ENCODE data around the gene LASP1. TPM values are rescaled to one million over a fixed set of nuclear protein-coding genes. Genes with fewer than 3 reads are reported as not detected.

The LASP1 gene
- total RNA-seq, 2 experiments from 2014 or later = 48.6 to 110 TPM

DNA sequence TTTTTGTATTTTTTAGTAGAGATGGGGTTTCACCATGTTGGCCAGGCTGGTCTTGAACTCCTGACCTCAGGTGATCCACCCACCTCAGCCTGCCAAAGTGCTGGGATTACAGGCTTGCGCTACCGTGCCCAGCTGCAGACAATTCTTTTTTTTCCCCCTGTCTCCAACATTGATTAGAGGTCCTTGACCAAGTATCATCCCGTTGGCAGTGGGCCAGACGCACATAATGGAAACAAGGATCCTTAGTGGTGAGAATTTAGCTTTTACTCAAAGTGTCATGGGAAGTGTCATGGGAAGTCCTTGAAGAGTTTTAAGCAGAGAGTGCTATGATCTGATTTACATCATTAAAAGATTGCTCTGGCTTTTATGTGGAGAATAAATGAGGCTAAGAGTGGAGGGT, 99.4 kb downstream of the LASP1 start:
- Histone ChIP-seq H3K4me2 (ENCODE audit: low read length) (no peak overlapping the region), H3K27ac (ENCODE audit: low read depth, low read length, poor library complexity, severe bottlenecking) (no peak overlapping the region), H3K4me1 (ENCODE audit: insufficient read depth, low read length, poor library complexity, severe bottlenecking) (peaks cover 13% of the 10 kb centered on the region), H4K20me1 (ENCODE audit: insufficient read depth, low read length) (no peaks in the 10 kb centered on the region), H3K9me2 (ENCODE audit: insufficient read depth, low read length) (no peaks in the 10 kb centered on the region), H2AFZ (ENCODE audit: low read length) (no peak overlapping the region), H3K36me3 (ENCODE audit: insufficient read depth, low read length) (no peaks in the 10 kb centered on the region), H3K4me3 (ENCODE audit: low read depth, low read length, poor library complexity, severe bottlenecking) (no peak overlapping the region), H3K79me2 (ENCODE audit: insufficient read depth, low read depth, low read length) (no peaks in the 10 kb centered on the region), H3K9me3 (ENCODE audit: low read length) (no peaks in the 10 kb centered on the region)
- intact Hi-C loops (cut with micrococcal nuclease; ENCODE audit: unreplicated experiment) = loop anchor here (5.0 kb wide), 1 partner anchor 102 kb away; no protein-coding TSS in a partner anchor
- no peak for DNase-seq (ENCODE audit: low spot score)
- POLR2A ChIA-PET = no interaction called here
- CTCF ChIA-PET (ENCODE audit: unreplicated experiment) = no interaction called here
- no peak for TF ChIP-seq EZH2phosphoT487 (IDR thresholded peaks at IDR 0.05; ENCODE audit: borderline replicate concordance, low read depth, low read length)
- TF ChIP-seq, protein P1, sequence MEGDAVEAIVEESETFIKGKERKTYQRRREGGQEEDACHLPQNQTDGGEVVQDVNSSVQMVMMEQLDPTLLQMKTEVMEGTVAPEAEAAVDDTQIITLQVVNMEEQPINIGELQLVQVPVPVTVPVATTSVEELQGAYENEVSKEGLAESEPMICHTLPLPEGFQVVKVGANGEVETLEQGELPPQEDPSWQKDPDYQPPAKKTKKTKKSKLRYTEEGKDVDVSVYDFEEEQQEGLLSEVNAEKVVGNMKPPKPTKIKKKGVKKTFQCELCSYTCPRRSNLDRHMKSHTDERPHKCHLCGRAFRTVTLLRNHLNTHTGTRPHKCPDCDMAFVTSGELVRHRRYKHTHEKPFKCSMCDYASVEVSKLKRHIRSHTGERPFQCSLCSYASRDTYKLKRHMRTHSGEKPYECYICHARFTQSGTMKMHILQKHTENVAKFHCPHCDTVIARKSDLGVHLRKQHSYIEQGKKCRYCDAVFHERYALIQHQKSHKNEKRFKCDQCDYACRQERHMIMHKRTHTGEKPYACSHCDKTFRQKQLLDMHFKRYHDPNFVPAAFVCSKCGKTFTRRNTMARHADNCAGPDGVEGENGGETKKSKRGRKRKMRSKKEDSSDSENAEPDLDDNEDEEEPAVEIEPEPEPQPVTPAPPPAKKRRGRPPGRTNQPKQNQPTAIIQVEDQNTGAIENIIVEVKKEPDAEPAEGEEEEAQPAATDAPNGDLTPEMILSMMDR (conservative IDR thresholded peaks at IDR 0.05; ENCODE audit: low read length) = no peak
- BruUV-seq (replicated peaks) = no TSS peak

DNA sequence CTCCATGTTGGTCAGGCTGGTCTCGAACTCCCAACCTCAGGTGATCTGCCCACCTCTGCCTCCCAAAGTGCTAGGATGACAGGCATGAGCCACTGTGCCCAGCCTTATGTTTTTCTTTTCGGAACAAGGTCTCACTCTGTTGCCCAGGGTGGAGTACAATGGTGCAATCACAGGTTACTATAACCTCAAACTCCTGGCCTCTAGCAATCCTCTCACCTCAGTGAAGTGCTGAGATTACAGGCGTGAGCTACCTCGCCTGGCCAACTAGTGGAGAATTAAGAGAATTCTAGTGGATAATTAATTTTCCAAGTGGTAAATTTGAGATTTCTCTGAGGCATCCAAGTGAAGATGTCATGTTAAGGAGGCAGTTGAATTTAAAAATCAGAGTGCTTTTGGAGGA, 100.3 kb downstream of the LASP1 start:
- Histone ChIP-seq H3K27ac (ENCODE audit: low read depth, low read length, poor library complexity, severe bottlenecking) (no peak overlapping the region), H3K9me2 (ENCODE audit: insufficient read depth, low read length) (no peaks in the 10 kb centered on the region), H3K79me2 (ENCODE audit: insufficient read depth, low read depth, low read length) (no peaks in the 10 kb centered on the region), H3K4me1 (ENCODE audit: insufficient read depth, low read length, poor library complexity, severe bottlenecking) (peaks cover 13% of the 10 kb centered on the region), H4K20me1 (ENCODE audit: insufficient read depth, low read length) (no peaks in the 10 kb centered on the region), H2AFZ (ENCODE audit: low read length) (no peak overlapping the region), H3K36me3 (ENCODE audit: insufficient read depth, low read length) (no peaks in the 10 kb centered on the region), H3K9me3 (ENCODE audit: low read length) (no peaks in the 10 kb centered on the region), H3K4me3 (ENCODE audit: low read depth, low read length, poor library complexity, severe bottlenecking) (no peak overlapping the region), H3K4me2 (ENCODE audit: low read length) (no peak overlapping the region)
- DNase-seq (ENCODE audit: low spot score) = no peak
- TF ChIP-seq EZH2phosphoT487 (IDR thresholded peaks at IDR 0.05; ENCODE audit: borderline replicate concordance, low read depth, low read length) = no peak
- TF ChIP-seq, protein P1 (conservative IDR thresholded peaks at IDR 0.05; ENCODE audit: low read length) = no peak; the same call in 1 of the 2 replicates
- intact Hi-C loops (cut with micrococcal nuclease; ENCODE audit: unreplicated experiment) = no loop called here
- ChIA-PET POLR2A (no interaction called here), CTCF (ENCODE audit: unreplicated experiment) (no interaction called here)
- no TSS peak for BruUV-seq (replicated peaks)

DNA sequence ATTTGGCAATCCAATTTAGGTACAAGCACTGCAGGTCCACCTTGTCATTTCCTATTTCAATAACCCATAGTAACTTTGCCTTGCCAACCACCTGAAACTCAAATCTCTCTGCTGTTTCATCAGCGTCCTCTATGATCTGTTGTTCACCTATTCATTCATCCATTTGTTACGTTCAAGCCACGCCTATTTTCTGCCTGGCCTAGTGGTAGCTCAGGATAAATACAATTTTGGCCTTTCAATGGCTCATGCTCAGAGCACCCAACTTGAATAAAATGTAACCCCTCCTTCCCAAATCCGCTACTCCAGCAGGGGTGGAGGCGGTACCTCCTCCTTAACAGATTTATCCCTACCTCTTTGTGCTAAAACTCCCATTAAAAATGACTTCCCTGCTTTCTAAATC, 100.9 kb downstream of the LASP1 start:
- Histone ChIP-seq H3K9me3 (ENCODE audit: low read length) (no peaks in the 10 kb centered on the region), H3K27ac (ENCODE audit: low read depth, low read length, poor library complexity, severe bottlenecking) (no peak overlapping the region), H3K9me2 (ENCODE audit: insufficient read depth, low read length) (no peaks in the 10 kb centered on the region), H4K20me1 (ENCODE audit: insufficient read depth, low read length) (no peaks in the 10 kb centered on the region), H3K4me1 (ENCODE audit: insufficient read depth, low read length, poor library complexity, severe bottlenecking) (peaks cover 13% of the 10 kb centered on the region), H2AFZ (ENCODE audit: low read length) (no peak overlapping the region), H3K4me3 (ENCODE audit: low read depth, low read length, poor library complexity, severe bottlenecking) (no peak overlapping the region), H3K79me2 (ENCODE audit: insufficient read depth, low read depth, low read length) (no peaks in the 10 kb centered on the region), H3K36me3 (ENCODE audit: insufficient read depth, low read length) (no peaks in the 10 kb centered on the region), H3K4me2 (ENCODE audit: low read length) (no peak overlapping the region)
- BruUV-seq (replicated peaks) = no TSS peak
- intact Hi-C loops (cut with micrococcal nuclease; ENCODE audit: unreplicated experiment) = no loop called here
- ChIA-PET CTCF (ENCODE audit: unreplicated experiment) (no interaction called here), POLR2A (no interaction called here)
- no peak for DNase-seq (ENCODE audit: low spot score)
- TF ChIP-seq EZH2phosphoT487 (IDR thresholded peaks at IDR 0.05; ENCODE audit: borderline replicate concordance, low read depth, low read length) = no peak
- TF ChIP-seq, protein P1 (conservative IDR thresholded peaks at IDR 0.05; ENCODE audit: low read length) = no peak

Small RNAs within 50 kb of the gene (microRNA-seq; reads per million reads assigned to microRNA genes)
- not detected for gene MIR4727 (ENCODE audit: borderline replicate concordance)
- 5.3 reads per million for gene MIR6779 (ENCODE audit: borderline replicate concordance)

Small RNAs within 50 kb of the gene (small RNA-seq; reads per million reads assigned to genes)
- not detected for gene MIR4727
- not detected for gene MIR6779
- not detected for gene SNORA21
- not detected for gene SNORA21B

Other genes starting within 250 kb of the LASP1 start
- 8.3 and 11.8 TPM in 2 replicates for gene EPOP, start 195.1 kb upstream of the LASP1 start, total RNA-seq (2014; rRNA removed; shearing (Covaris generic))
- 21.7 and 27.2 TPM in 2 replicates for gene EPOP, start 195.1 kb upstream of the LASP1 start, total RNA-seq (2022)
- 81.7 and 94.9 TPM in 2 replicates for gene MLLT6, start 164.8 kb upstream of the LASP1 start, total RNA-seq (2014; rRNA removed; shearing (Covaris generic))
- 174 and 175 TPM in 2 replicates for gene MLLT6, start 164.8 kb upstream of the LASP1 start, total RNA-seq (2022)
- gene CISD3, start 139.7 kb upstream of the LASP1 start, total RNA-seq (2014; rRNA removed; shearing (Covaris generic)) = 11.4 and 13.4 TPM in 2 replicates
- gene CISD3, start 139.7 kb upstream of the LASP1 start, total RNA-seq (2022) = 24.9 and 25.1 TPM in 2 replicates
- 8.9 and 12.8 TPM in 2 replicates for gene PCGF2, start 121.7 kb upstream of the LASP1 start, total RNA-seq (2014; rRNA removed; shearing (Covaris generic))
- gene PCGF2, start 121.7 kb upstream of the LASP1 start, total RNA-seq (2022) = 40.0 and 47.3 TPM in 2 replicates
- 290 and 348 TPM in 2 replicates for gene PSMB3, start 117.3 kb upstream of the LASP1 start, total RNA-seq (2014; rRNA removed; shearing (Covaris generic))
- 231 and 246 TPM in 2 replicates for gene PSMB3, start 117.3 kb upstream of the LASP1 start, total RNA-seq (2022)
- gene PIP4K2B, start 70.5 kb upstream of the LASP1 start, total RNA-seq (2014; rRNA removed; shearing (Covaris generic)) = 23.6 and 33.0 TPM in 2 replicates
- 37.8 and 38.6 TPM in 2 replicates for gene PIP4K2B, start 70.5 kb upstream of the LASP1 start, total RNA-seq (2022)
- 22.2 and 25.4 TPM in 2 replicates for gene CWC25, start 44.7 kb upstream of the LASP1 start, total RNA-seq (2014; rRNA removed; shearing (Covaris generic))
- 26.8 and 30.8 TPM in 2 replicates for gene CWC25, start 44.7 kb upstream of the LASP1 start, total RNA-seq (2022)
- 1,289 and 1,881 TPM in 2 replicates for gene RPL23, start 16.3 kb upstream of the LASP1 start, total RNA-seq (2014; rRNA removed; shearing (Covaris generic))
- gene RPL23, start 16.3 kb upstream of the LASP1 start, total RNA-seq (2022) = 1,611 and 1,766 TPM in 2 replicates
- not detected in 2 replicates for gene FBXO47, start 97.3 kb downstream of the LASP1 start, total RNA-seq (2014; rRNA removed; shearing (Covaris generic))
- gene FBXO47, start 97.3 kb downstream of the LASP1 start, total RNA-seq (2022) = 0.13 and 0.15 TPM in 2 replicates